Measurements from ENCODE around the gene HIPK2.
A peak's percentile ranks its signal among the peaks of the same experiment; 100 is the strongest.

The HIPK2 gene

GRCh38 chr7:139720705-139721231 is 57.0 kb downstream of the HIPK2 start:
- TF ChIP-seq MAX (IDR thresholded peaks at IDR 0.05; ENCODE audit: low read depth, low read length) (no peak), MYC (IDR thresholded peaks at IDR 0.05; ENCODE audit: low read depth, low read length) (no peak), POLR2A (IDR thresholded peaks at IDR 0.05; ENCODE audit: extremely low read depth, insufficient read length) (no peak)
- TF ChIP-seq, protein P1, sequence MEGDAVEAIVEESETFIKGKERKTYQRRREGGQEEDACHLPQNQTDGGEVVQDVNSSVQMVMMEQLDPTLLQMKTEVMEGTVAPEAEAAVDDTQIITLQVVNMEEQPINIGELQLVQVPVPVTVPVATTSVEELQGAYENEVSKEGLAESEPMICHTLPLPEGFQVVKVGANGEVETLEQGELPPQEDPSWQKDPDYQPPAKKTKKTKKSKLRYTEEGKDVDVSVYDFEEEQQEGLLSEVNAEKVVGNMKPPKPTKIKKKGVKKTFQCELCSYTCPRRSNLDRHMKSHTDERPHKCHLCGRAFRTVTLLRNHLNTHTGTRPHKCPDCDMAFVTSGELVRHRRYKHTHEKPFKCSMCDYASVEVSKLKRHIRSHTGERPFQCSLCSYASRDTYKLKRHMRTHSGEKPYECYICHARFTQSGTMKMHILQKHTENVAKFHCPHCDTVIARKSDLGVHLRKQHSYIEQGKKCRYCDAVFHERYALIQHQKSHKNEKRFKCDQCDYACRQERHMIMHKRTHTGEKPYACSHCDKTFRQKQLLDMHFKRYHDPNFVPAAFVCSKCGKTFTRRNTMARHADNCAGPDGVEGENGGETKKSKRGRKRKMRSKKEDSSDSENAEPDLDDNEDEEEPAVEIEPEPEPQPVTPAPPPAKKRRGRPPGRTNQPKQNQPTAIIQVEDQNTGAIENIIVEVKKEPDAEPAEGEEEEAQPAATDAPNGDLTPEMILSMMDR (IDR thresholded peaks at IDR 0.05; ENCODE audit: low read depth, low read length): no peak
- no peak for DNase-seq (ENCODE audit: low read depth)
- no peak overlapping the region for H3K4me3 ChIP-seq (ENCODE audit: low read depth, low read length)

DNA sequence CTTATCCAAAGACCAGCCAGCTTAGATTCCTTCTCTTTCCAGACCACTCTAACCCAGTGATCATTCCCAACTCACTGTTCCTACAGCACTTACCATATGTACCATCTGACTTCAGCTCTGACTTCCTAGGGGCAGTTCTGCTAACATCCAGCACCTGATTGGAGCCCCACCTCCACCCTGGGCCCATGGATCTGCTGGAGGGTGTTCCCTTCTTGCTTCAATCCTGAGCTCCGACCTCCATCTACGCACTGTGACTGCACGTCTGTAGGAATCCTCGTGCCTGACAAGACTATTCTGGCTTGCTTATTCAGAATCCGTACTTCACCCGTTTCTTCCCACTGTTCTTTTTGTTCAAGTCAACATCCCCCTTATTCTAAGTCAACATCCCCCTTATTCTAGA is 57.6 kb downstream of the HIPK2 start:
- no peak for DNase-seq (ENCODE audit: low read depth)
- TF ChIP-seq MYC (IDR thresholded peaks at IDR 0.05; ENCODE audit: low read depth, low read length) (no peak), POLR2A (IDR thresholded peaks at IDR 0.05; ENCODE audit: extremely low read depth, insufficient read length) (no peak), MAX (IDR thresholded peaks at IDR 0.05; ENCODE audit: low read depth, low read length) (no peak)
- TF ChIP-seq, protein P1 (IDR thresholded peaks at IDR 0.05; ENCODE audit: low read depth, low read length): no peak
- H3K4me3 ChIP-seq (ENCODE audit: low read depth, low read length): no peak overlapping the region

DNA sequence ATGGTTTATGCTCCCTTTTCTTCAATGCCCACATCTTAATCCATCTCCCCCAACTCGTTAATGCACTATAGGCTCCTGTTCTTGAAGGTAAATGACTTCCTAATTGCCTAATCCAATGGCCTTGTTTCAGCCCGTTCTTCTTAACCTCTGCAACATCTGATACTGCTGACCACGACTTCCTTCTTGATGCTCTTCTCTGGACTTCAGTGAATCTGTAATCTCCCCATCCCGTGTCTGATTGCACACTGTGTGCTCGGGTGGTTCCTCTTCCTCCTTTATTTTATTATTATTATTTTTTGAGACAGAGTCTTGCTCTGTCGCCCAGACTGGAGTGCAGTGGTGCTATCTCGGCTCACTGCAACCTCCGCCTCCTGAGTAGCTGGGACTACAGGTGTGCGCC is 58.9 kb downstream of the HIPK2 start:
- TF ChIP-seq MYC (IDR thresholded peaks at IDR 0.05; ENCODE audit: low read depth, low read length): no peak
- peak; percentile 85 for DNase-seq (ENCODE audit: low read depth)
- H3K4me3 ChIP-seq (ENCODE audit: low read depth, low read length): no peak overlapping the region

DNA sequence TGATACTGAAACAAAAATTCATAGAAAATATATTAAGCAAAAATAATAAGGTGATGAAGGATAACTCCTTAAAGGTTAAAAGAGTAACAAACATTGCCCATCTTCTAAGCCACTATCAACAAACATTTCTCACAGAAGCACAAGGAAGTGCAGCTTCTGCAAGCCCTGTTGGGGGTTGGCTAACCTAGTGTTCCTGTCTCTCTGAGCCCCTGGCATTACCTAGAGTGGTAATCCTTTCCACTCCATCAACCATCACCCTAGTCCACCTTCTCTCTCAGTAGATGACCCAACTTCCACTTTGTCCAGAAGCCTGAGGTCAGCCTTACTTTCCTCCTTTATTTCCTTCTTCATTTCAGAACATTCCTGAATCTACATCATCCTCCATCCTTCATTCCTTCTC is 59.7 kb downstream of the HIPK2 start:
- TF ChIP-seq POLR2A (IDR thresholded peaks at IDR 0.05; ENCODE audit: extremely low read depth, insufficient read length) (no peak), MAX (IDR thresholded peaks at IDR 0.05; ENCODE audit: low read depth, low read length) (no peak), MYC (IDR thresholded peaks at IDR 0.05; ENCODE audit: low read depth, low read length) (no peak)
- TF ChIP-seq, protein P1 (IDR thresholded peaks at IDR 0.05; ENCODE audit: low read depth, low read length): no peak
- H3K4me3 ChIP-seq (ENCODE audit: low read depth, low read length): no peak overlapping the region
- no peak for DNase-seq (ENCODE audit: low read depth)

- TF ChIP-seq, protein P1 (IDR thresholded peaks at IDR 0.05; ENCODE audit: low read depth, low read length): no peak
- TF ChIP-seq MYC (IDR thresholded peaks at IDR 0.05; ENCODE audit: low read depth, low read length): no peak
- no peak for TF ChIP-seq POLR2A (IDR thresholded peaks at IDR 0.05; ENCODE audit: extremely low read depth, insufficient read length)
- no peak for TF ChIP-seq MAX (IDR thresholded peaks at IDR 0.05; ENCODE audit: low read depth, low read length)
- no peak overlapping the region for H3K4me3 ChIP-seq (ENCODE audit: low read depth, low read length)
- no peak for DNase-seq (ENCODE audit: low read depth)
Measured at GRCh38 chr7:139716156-139716942, 61.4 kb downstream of the HIPK2 start.

DNA sequence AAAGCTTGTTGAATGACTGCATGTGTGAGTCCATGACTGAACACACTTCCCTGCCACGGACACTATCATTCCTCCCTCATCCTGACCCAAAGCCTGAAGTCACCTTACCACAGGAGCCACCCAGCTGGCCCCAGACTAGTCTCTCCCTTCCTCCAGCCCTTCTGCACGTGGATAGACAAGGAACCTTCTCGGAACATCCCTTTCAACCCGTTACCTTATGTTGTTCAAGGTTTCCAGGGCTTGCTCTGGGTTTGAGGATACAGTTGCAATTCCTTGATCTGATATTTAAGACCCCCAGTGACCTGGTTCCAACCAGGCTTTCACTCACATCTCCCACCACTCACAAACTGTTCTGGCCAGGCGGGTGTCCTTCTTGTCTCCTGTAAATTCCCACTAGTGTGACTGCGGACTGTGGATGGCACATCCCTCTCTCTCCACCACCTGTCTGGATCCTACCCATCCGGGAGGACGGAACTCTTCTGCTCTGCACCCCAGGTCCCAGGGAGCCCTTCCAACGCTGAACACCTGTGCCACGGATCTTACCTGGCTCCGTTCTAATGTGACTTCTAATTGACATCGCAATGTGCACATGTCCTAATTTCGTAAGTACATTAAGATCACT is 62.5 kb downstream of the HIPK2 start:
- TF ChIP-seq MAX (IDR thresholded peaks at IDR 0.05; ENCODE audit: low read depth, low read length) (no peak), POLR2A (IDR thresholded peaks at IDR 0.05; ENCODE audit: extremely low read depth, insufficient read length) (no peak), MYC (IDR thresholded peaks at IDR 0.05; ENCODE audit: low read depth, low read length) (no peak)
- TF ChIP-seq, protein P1 (IDR thresholded peaks at IDR 0.05; ENCODE audit: low read depth, low read length): no peak
- no peak overlapping the region for H3K4me3 ChIP-seq (ENCODE audit: low read depth, low read length)
- no peak for DNase-seq (ENCODE audit: low read depth)

All from NB4 (cell line).